Body of pancreas (tissue), 4 donors: Measurements from ENCODE around the gene MRPS18B. TPM values are rescaled to one million over a fixed set of nuclear protein-coding genes. Genes with fewer than 3 reads are reported as not detected.
A peak's percentile ranks its signal among the peaks of the same experiment; 100 is the strongest.

Experiments used
- ATAC-seq: fragments of 150-250 bp; one replicate; pipeline ENCODE4 v1.9.1; 2016
- DNase-seq, 4 donors: peaks; one replicate each; pipeline ENCODE4 v3.0.0-alpha.2; 2019
- H3K27ac ChIP-seq, 4 donors: fragments of 200-600 bp; sonication (generic); 1 replicate in 3 of 4; 2 replicates in 1 of 4; pipeline versions ENCODE4 v1.5.1 to v1.6.1; 2016 to 2019; ENCODE audit warnings: mild to moderate bottlenecking in 1 of 4, mixed read lengths in 1 of 4, moderate library complexity in 1 of 4
- H3K27me3 ChIP-seq, 2 donors: fragments of 200-600 bp; sonication (generic); one replicate each; pipeline ENCODE4 v1.6.0; 2016; ENCODE audit warnings: mild to moderate bottlenecking in 1 of 2
- H3K36me3 ChIP-seq, 2 donors: fragments of 200-600 bp; sonication (generic); replicated peaks in 1 of 2; 2 replicates each; pipeline ENCODE4 v1.5.1; 2016; ENCODE audit warnings: low read depth in 2 of 2; ENCODE audit not compliant: insufficient read depth in 1 of 2
- H3K4me1 ChIP-seq: fragments of 200-600 bp; sonication (generic); one replicate; pipeline ENCODE4 v1.6.0; 2016
- H3K4me3 ChIP-seq, 2 donors: fragments of 200-600 bp; sonication (generic); 1 replicate in 1 of 2; 2 replicates in 1 of 2; pipeline ENCODE4 v1.5.1; 2016 to 2019
- H3K9me3 ChIP-seq, 3 donors: fragments of 200-600 bp; sonication (generic); 1 replicate in 2 of 3; 2 replicates in 1 of 3; pipeline ENCODE4 v1.5.1; 2016
- POLR2A ChIP-seq, 3 donors: fragments of 450-650 bp; IDR thresholded peaks; one replicate each; pipeline ENCODE4 v1.6.1; 2016; ENCODE audit warnings: antibody characterized with exemption in 3 of 3, mild to moderate bottlenecking in 2 of 3
- WGBS, 2 donors: methylation state at CpG; one replicate each; pipeline ENCODE4 v1.1.5; 2017; 5-methylcytosine and 5-hydroxymethylcytosine counted together
- intact Hi-C: fragments of 100-400 bp; cut with DNase I; formaldehyde crosslinking; loops from one replicate; pipeline ENCODE4 v1.15.1; 2023
- total RNA-seq, 2 donors: library from RNA; depleted of rRNA; stranded (reverse); fragments of >200 nt; gene quantifications; one replicate each; pipeline ENCODE4 v1.1.0, GENCODE V29; 2016
- TF ChIP-seq, protein P1 (sequence below), 7 experiments: fragments of 450-650 bp in 4 of 7; fragments of 200-600 bp in 3 of 7; sonication (generic) in 3 of 7; IDR thresholded peaks; one replicate each; pipeline ENCODE4 v1.5.1; 2016 to 2019; ENCODE audit warnings: antibody characterized with exemption in 7 of 7

Gene MRPS18B
- total RNA-seq, 2 donors from 2014 or later, result 26.4 to 35.5 TPM

DNA sequence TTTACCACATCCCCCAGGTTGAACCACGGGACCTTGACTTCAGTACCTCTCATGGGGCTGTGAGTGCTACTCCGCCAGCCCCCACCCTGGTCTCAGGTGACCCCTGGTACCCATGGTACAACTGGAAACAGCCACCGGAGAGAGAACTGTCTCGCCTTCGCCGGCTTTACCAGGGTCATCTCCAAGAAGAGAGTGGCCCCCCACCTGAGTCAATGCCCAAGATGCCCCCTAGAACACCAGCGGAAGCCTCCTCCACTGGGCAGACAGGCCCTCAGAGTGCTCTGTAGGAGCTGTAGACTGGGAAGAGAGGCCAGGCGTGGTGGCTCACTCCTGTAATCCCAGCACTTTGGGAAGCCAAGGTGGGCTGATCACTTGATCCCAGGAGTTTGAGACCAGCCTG lies 7.9 kb downstream of the MRPS18B start:
- no peak for ATAC-seq
- H3K27ac ChIP-seq, result no peak overlapping the region
- TF ChIP-seq, protein P1, sequence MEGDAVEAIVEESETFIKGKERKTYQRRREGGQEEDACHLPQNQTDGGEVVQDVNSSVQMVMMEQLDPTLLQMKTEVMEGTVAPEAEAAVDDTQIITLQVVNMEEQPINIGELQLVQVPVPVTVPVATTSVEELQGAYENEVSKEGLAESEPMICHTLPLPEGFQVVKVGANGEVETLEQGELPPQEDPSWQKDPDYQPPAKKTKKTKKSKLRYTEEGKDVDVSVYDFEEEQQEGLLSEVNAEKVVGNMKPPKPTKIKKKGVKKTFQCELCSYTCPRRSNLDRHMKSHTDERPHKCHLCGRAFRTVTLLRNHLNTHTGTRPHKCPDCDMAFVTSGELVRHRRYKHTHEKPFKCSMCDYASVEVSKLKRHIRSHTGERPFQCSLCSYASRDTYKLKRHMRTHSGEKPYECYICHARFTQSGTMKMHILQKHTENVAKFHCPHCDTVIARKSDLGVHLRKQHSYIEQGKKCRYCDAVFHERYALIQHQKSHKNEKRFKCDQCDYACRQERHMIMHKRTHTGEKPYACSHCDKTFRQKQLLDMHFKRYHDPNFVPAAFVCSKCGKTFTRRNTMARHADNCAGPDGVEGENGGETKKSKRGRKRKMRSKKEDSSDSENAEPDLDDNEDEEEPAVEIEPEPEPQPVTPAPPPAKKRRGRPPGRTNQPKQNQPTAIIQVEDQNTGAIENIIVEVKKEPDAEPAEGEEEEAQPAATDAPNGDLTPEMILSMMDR (IDR thresholded peaks at IDR 0.05), result no peak
- intact Hi-C loops, result no loop called here
- peaks cover 4 to 29% of the 10 kb centered on the region in 2 donors for H3K36me3 ChIP-seq
- no peaks in the 10 kb centered on the region for H3K9me3 ChIP-seq
- H3K4me3 ChIP-seq, result no peak overlapping the region
- 93 to 100% methylated on average over 5 to 8 of the region's 8 CpGs for WGBS, 2 donors
- no peaks in the 10 kb centered on the region for H3K27me3 ChIP-seq
- DNase-seq, result no peak
- peaks cover 12% of the 10 kb centered on the region for H3K4me1 ChIP-seq

DNA sequence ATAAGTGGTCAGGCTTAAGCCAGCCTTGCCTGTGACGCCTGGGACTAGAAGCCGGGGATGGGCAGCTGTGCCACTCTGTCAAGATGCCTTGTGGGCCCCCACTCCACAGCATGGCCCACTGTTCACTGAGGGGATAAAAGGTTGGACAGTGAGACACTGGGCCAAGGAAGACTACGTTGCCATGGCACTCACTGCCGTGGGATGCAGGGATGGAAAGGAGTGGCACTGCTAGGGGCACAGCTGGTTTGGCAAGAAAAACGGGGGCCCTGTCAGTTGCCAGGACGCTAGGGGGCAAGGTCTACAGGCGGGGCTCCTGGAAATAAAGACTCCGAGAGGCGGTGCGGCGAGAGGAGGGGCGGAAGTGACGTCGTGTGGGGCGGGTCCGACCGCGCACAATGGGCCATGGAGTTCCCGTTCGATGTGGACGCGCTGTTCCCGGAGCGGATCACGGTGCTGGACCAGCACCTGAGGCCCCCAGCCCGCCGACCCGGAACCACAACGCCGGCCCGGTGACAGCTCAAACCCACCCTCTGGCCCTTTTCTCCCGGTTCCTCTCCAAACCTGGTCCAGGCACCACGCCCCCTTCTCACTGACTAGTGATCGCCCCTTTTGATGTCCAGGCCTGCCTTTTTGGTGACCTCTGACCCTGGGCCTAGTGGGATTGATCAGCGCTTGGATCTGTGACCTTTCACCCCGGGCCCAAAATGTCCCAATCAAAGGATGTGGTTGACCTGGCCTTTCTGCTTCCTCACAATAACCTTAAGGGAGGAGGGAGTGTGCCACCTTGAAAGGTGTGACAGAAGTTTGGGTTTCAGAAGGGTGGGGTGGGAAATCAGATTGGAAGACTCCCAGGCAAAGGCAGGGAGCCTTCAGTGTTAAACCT lies 9.1 kb downstream of the MRPS18B start, which contains the start of gene ATAT1:
TSS of gene ATAT1 (plus strand) at position 391 of the 883 bp plus-strand sequence.
- Histone ChIP-seq H3K4me1 (peaks cover 12% of the 10 kb centered on the region), H3K36me3 (peaks cover 4 to 27% of the 10 kb centered on the region in 2 donors), H3K4me3 (no peak within 1 kb of the TSS), H3K27me3 (no peaks in the 10 kb centered on the region), H3K9me3 (no peaks in the 10 kb centered on the region), H3K27ac (peak within 1 kb of the TSS; percentile 74 to 85 (median 79))
- TF ChIP-seq, protein P1 (IDR thresholded peaks at IDR 0.05), result peak in 6 of 7 experiments; percentile 7 to 54 (median 46)
- peak; percentile 18 to 66 (median 62) for TF ChIP-seq POLR2A (IDR thresholded peaks at IDR 0.05)
- peak; percentile 88 to 91 (median 90) for DNase-seq
- intact Hi-C loops, result no loop called here
- WGBS, 2 donors, result 0 to 3% methylated on average over 26 to 36 of the region's 36 CpGs
- peak; percentile 94 for ATAC-seq

DNA sequence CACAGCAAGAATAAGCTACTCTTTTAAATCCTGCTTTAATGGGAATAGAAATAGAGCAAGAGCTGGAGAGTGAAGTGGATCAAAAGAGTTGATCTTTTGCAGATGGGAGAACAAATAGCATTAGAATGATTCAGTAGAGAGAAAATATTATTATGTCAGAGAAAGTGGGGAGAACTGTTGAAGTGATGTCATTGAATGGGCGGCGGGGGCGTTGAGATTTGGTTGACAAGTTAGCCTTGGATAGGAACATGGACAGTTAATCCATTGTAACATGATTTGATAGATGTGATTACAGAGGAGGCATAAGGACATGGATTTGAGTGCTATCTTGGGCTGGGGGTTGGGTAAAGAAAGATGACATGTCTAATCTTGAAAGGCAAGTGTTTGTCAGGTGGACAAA lies 18.2 kb downstream of the MRPS18B start:
- no peak overlapping the region for H3K4me3 ChIP-seq
- H3K4me1 ChIP-seq, result no peaks in the 10 kb centered on the region
- no peaks in the 10 kb centered on the region for H3K27me3 ChIP-seq
- no peaks in the 10 kb centered on the region for H3K9me3 ChIP-seq
- no peak for ATAC-seq
- H3K27ac ChIP-seq, result no peak overlapping the region
- TF ChIP-seq POLR2A (IDR thresholded peaks at IDR 0.05), result no peak
- TF ChIP-seq, protein P1 (IDR thresholded peaks at IDR 0.05), result no peak
- no peak for DNase-seq
- no peaks in the 10 kb centered on the region for H3K36me3 ChIP-seq
- 94 to 96% methylated on average over 3 of the region's 3 CpGs for WGBS, 2 donors
- intact Hi-C loops, result no loop called here

DNA sequence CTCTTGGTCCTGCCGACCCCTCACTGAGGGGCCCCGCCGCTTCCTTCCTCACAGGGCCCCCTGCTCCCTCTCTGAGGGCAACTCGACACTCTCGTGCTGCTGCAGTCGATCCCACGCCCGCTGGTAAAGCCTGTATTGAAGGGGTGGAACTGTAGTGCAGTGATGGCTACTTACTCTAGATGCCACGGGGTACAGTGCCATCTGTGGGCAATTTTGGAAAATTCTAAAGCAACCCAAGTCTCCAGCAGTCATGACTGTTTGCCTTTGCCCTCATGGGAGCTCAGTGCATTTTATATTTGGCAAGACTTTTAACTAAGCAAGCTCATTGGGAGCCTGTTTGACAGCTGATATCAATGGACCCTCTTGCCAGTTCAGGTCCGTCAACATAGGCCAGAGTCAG lies 22.8 kb downstream of the MRPS18B start:
- H3K4me1 ChIP-seq, result no peaks in the 10 kb centered on the region
- ATAC-seq (no peak), DNase-seq (no peak)
- no peaks in the 10 kb centered on the region for H3K36me3 ChIP-seq
- no peak overlapping the region for H3K4me3 ChIP-seq
- H3K9me3 ChIP-seq, result no peaks in the 10 kb centered on the region
- intact Hi-C loops, result no loop called here
- WGBS, 2 donors, result 65 to 81% methylated on average over 9 to 10 of the region's 10 CpGs
- H3K27ac ChIP-seq, result no peak overlapping the region
- TF ChIP-seq POLR2A (IDR thresholded peaks at IDR 0.05), result no peak
- TF ChIP-seq, protein P1 (IDR thresholded peaks at IDR 0.05), result no peak
- no peaks in the 10 kb centered on the region for H3K27me3 ChIP-seq
